SK-N-MC (cell line): ENCODE data around the gene TNFAIP2.
A peak's percentile ranks its signal among the peaks of the same experiment; 100 is the strongest.

Experiments used
- DNase-seq: peaks from one replicate; pipeline ENCODE4 v3.0.0-alpha.2; 2011; ENCODE audit warnings: low read depth, low spot score
- H3K27ac ChIP-seq: fragments of 200-600 bp; sonication (generic); 2 replicates; pipeline ENCODE4 v1.5.1; 2016; ENCODE audit warnings: mixed run types
- H3K36me3 ChIP-seq: fragments of 200-600 bp; sonication (generic); 2 replicates; pipeline ENCODE4 v1.6.1; 2017; ENCODE audit warnings: antibody characterized with exemption, low read length, mixed read lengths; ENCODE audit not compliant: insufficient read depth
- H3K4me3 ChIP-seq: fragments of 200-600 bp; sonication (generic); 2 replicates; pipeline ENCODE4 v1.5.1; 2016
- H3K9ac ChIP-seq: fragments of 200-600 bp; sonication (generic); 2 replicates; pipeline ENCODE4 v1.8.0; 2017; ENCODE audit warnings: mixed run types, mixed read lengths; ENCODE audit not compliant: insufficient read length
- H3K9me3 ChIP-seq: fragments of 200-600 bp; sonication (generic); 2 replicates; pipeline ENCODE4 v1.6.1; 2017; ENCODE audit warnings: low read depth, mild to moderate bottlenecking, antibody characterized with exemption, low read length, moderate library complexity, mixed read lengths
- EZH2 ChIP-seq: fragments of 200-600 bp; sonication (generic); IDR thresholded peaks from one replicate; pipeline ENCODE4 v1.6.1; 2017; ENCODE audit warnings: antibody characterized with exemption
- FOXP2 ChIP-seq: optimal IDR thresholded peaks from 2 replicates; pipeline ENCODE3; 2011; ENCODE audit warnings: mild to moderate bottlenecking, moderate library complexity; ENCODE audit not compliant: insufficient read depth; ENCODE audit errors: extremely low read length, control extremely low read depth
- POLR2AphosphoS5 ChIP-seq: IDR thresholded peaks from 2 replicates; pipeline ENCODE4 v1.6.1; 2012; ENCODE audit warnings: mild to moderate bottlenecking, low read depth, low read length, borderline replicate concordance

The TNFAIP2 gene

GRCh38 chr14:103103461-103104388, 19.5 kb upstream of the TNFAIP2 start:
- Histone ChIP-seq H3K4me3 (peak overlapping the region; percentile 69), H3K36me3 (no peaks in the 10 kb centered on the region), H3K27ac (no peak overlapping the region), H3K9me3 (no peaks in the 10 kb centered on the region), H3K9ac (no peak overlapping the region)
- DNase-seq = no peak
- no peak for TF ChIP-seq EZH2
- TF ChIP-seq FOXP2 = no peak
- no peak for TF ChIP-seq POLR2AphosphoS5

- H3K9me3 ChIP-seq = no peaks in the 10 kb centered on the region
- no peak for DNase-seq
- H3K27ac ChIP-seq = no peak overlapping the region
- H3K4me3 ChIP-seq = peak overlapping the region; percentile 69
- TF ChIP-seq POLR2AphosphoS5 (no peak), EZH2 (no peak), FOXP2 (no peak)
- H3K36me3 ChIP-seq = no peaks in the 10 kb centered on the region
- H3K9ac ChIP-seq = no peak overlapping the region
Observed at GRCh38 chr14:103104389-103104653, 18.9 kb upstream of the TNFAIP2 start.

- Histone ChIP-seq H3K9me3 (no peaks in the 10 kb centered on the region), H3K4me3 (peak overlapping the region; percentile 69), H3K27ac (no peak overlapping the region), H3K9ac (no peak overlapping the region), H3K36me3 (no peaks in the 10 kb centered on the region)
- no peak for DNase-seq
- TF ChIP-seq FOXP2 = no peak
- TF ChIP-seq EZH2 = no peak
Observed at GRCh38 chr14:103104654-103105452, 18.4 kb upstream of the TNFAIP2 start.

GRCh38 chr14:103105580-103106150, 17.6 kb upstream of the TNFAIP2 start:
- H3K27ac ChIP-seq = no peak overlapping the region
- H3K36me3 ChIP-seq = no peaks in the 10 kb centered on the region
- no peak for DNase-seq
- TF ChIP-seq EZH2 (no peak), POLR2AphosphoS5 (no peak)
- H3K9me3 ChIP-seq = no peaks in the 10 kb centered on the region
- no peak overlapping the region for H3K4me3 ChIP-seq
- no peak overlapping the region for H3K9ac ChIP-seq

GRCh38 chr14:103107455-103107854, 15.8 kb upstream of the TNFAIP2 start:
- DNase-seq = no peak
- H3K9ac ChIP-seq = no peak overlapping the region
- TF ChIP-seq FOXP2 (no peak), EZH2 (no peak), POLR2AphosphoS5 (no peak)
- H3K36me3 ChIP-seq = no peaks in the 10 kb centered on the region
- H3K4me3 ChIP-seq = no peak overlapping the region
- no peaks in the 10 kb centered on the region for H3K9me3 ChIP-seq
- no peak overlapping the region for H3K27ac ChIP-seq

GRCh38 chr14:103107941-103108748, 15.1 kb upstream of the TNFAIP2 start:
- TF ChIP-seq POLR2AphosphoS5 (no peak), FOXP2 (no peak), EZH2 (no peak)
- H3K9ac ChIP-seq = no peak overlapping the region
- no peak for DNase-seq
- H3K4me3 ChIP-seq = no peak overlapping the region
- no peak overlapping the region for H3K27ac ChIP-seq
- no peaks in the 10 kb centered on the region for H3K9me3 ChIP-seq
- H3K36me3 ChIP-seq = no peaks in the 10 kb centered on the region

GRCh38 chr14:103108749-103109207, 14.5 kb upstream of the TNFAIP2 start:
- DNase-seq = no peak
- Histone ChIP-seq H3K9ac (no peak overlapping the region), H3K9me3 (no peaks in the 10 kb centered on the region), H3K36me3 (no peaks in the 10 kb centered on the region), H3K27ac (no peak overlapping the region), H3K4me3 (no peak overlapping the region)
- TF ChIP-seq EZH2 (no peak), POLR2AphosphoS5 (no peak), FOXP2 (no peak)

- no peak for DNase-seq
- Histone ChIP-seq H3K4me3 (no peak overlapping the region), H3K9ac (no peak overlapping the region), H3K9me3 (no peaks in the 10 kb centered on the region), H3K36me3 (no peaks in the 10 kb centered on the region), H3K27ac (no peak overlapping the region)
- TF ChIP-seq FOXP2 = no peak
- TF ChIP-seq EZH2 = no peak
- no peak for TF ChIP-seq POLR2AphosphoS5
Observed at GRCh38 chr14:103109535-103110441, 13.5 kb upstream of the TNFAIP2 start.
